K562 (cell line): ENCODE measurements around the gene VPREB1. TPM values are rescaled to one million over a fixed set of nuclear protein-coding genes. Genes with fewer than 3 reads are reported as not detected.

Source experiments
- ATAC-seq: fragments of 200-7000 bp; cut with Tn5 transposase; 3 replicates; pipeline ENCODE4 v1.9.1; 2020; ENCODE audit warnings: moderate library complexity
- BruUV-seq: library from RNA; stranded (reverse); fragments of 400-500 nt; replicated peaks from 2 replicates; lab custom pipeline; 2021; lab: Mats Ljungman, UMichigan
- CTCF ChIA-PET: fragments of 300-600 bp; formaldehyde crosslinking; extraction: SDS; loops from one replicate; lab custom pipeline; 2021; ENCODE audit warnings: low intra/inter-chr PET ratio; lab: Yijun Ruan, JAX
- POLR2A ChIA-PET: fragments of 300-600, 350-650 bp; sonication (Branson Sonifier 250); formaldehyde crosslinking; extraction: SDS; loops from one replicate; lab custom pipeline; 2021; ENCODE audit warnings: antibody characterized with exemption, inconsistent platforms; lab: Yijun Ruan, JAX
- DNase-seq, 4 experiments: peaks; one replicate each; pipeline versions ENCODE4 v3.0.0 to v3.0.0-alpha.2; 2011 to 2018; ENCODE audit warnings: low spot score in 3 of 4, mixed read lengths in 3 of 4; ENCODE audit errors: extremely low read depth in 1 of 4
- FAIRE-seq: peaks from 2 replicates; lab custom pipeline; 2011; peaks lifted over from hg19 to GRCh38; lab: Jason Lieb, UNC
- H2AFZ ChIP-seq: 2 replicates; pipeline ENCODE4 v1.6.0; 2011; ENCODE audit warnings: low read depth, low read length, control low read depth, inconsistent platforms
- H3K27ac ChIP-seq: fragments of 200-600 bp; 3 replicates; pipeline ENCODE4 v1.8.0; 2011; ENCODE audit warnings: low read depth, mild to moderate bottlenecking, control low read depth, inconsistent platforms, low read length, moderate library complexity, mixed read lengths; ENCODE audit errors: extremely low read depth
- H3K27me3 ChIP-seq, 2 experiments: fragments of 300-600 bp in 1 of 2; 2 replicates in 1 of 2; 3 replicates in 1 of 2; pipeline versions ENCODE4 v1.6.0 to v1.8.0; 2011; ENCODE audit warnings: inconsistent platforms in 2 of 2, low read length in 2 of 2, mild to moderate bottlenecking in 1 of 2, mixed read lengths in 1 of 2, moderate library complexity in 1 of 2; ENCODE audit not compliant: control insufficient read depth in 2 of 2, insufficient read depth in 2 of 2
- H3K36me3 ChIP-seq: fragments of 300-600 bp; 3 replicates; pipeline ENCODE4 v1.8.0; 2011; ENCODE audit warnings: mild to moderate bottlenecking, low read length, inconsistent platforms; ENCODE audit not compliant: control insufficient read depth, insufficient read depth
- H3K4me1 ChIP-seq, 2 experiments: fragments of 200-600 bp in 1 of 2; replicated peaks in 1 of 2; 2 replicates in 1 of 2; 3 replicates in 1 of 2; pipeline versions ENCODE4 v1.5.1 to v1.8.0; 2011; ENCODE audit warnings: inconsistent platforms in 2 of 2, low read length in 2 of 2, mild to moderate bottlenecking in 1 of 2, mixed read lengths in 1 of 2, moderate library complexity in 1 of 2; ENCODE audit not compliant: control insufficient read depth in 2 of 2, insufficient read depth in 2 of 2
- H3K4me2 ChIP-seq: 2 replicates; pipeline ENCODE4 v1.6.1; 2011; ENCODE audit warnings: low read length, control low read depth, inconsistent platforms, mixed read lengths; ENCODE audit not compliant: insufficient read depth
- H3K4me3 ChIP-seq: fragments of 200-600 bp; sonication (generic), shearing (Covaris generic); 2 replicates; pipeline ENCODE4 v1.5.1; 2016; ENCODE audit warnings: control low read depth, inconsistent platforms
- H3K79me2 ChIP-seq: fragments of 200-600 bp; 3 replicates; pipeline ENCODE4 v1.8.0; 2011; ENCODE audit warnings: low read length, inconsistent platforms; ENCODE audit not compliant: control insufficient read depth, insufficient read depth
- H3K9ac ChIP-seq, 2 experiments: 2 replicates each; pipeline versions ENCODE4 v1.6.0 to v1.6.1; 2011; ENCODE audit warnings: low read depth in 2 of 2, low read length in 2 of 2, control low read depth in 1 of 2, inconsistent platforms in 1 of 2, mild to moderate bottlenecking in 1 of 2, mixed read lengths in 1 of 2; ENCODE audit not compliant: insufficient read depth in 1 of 2
- H3K9me1 ChIP-seq: one replicate; pipeline ENCODE4 v1.6.0; 2011; ENCODE audit warnings: inconsistent platforms, mild to moderate bottlenecking, low read length, moderate library complexity; ENCODE audit not compliant: control insufficient read depth, insufficient read depth
- H3K9me3 ChIP-seq: replicated peaks from 2 replicates; pipeline ENCODE4 v1.5.1; 2011; ENCODE audit warnings: low read depth, low read length, inconsistent platforms; ENCODE audit not compliant: control insufficient read depth, insufficient read depth
- H4K20me1 ChIP-seq: replicated peaks from 2 replicates; pipeline ENCODE4 v1.6.1; 2011; ENCODE audit warnings: low read length, inconsistent platforms, mixed read lengths; ENCODE audit not compliant: control insufficient read depth, insufficient read depth
- HMG20B ChIP-seq: fragments of 250-450 bp; sonication (Bioruptor Pico); IDR thresholded peaks from 2 replicates; pipeline ENCODE4 v1.5.0; 2021; ENCODE audit warnings: mild to moderate bottlenecking
- HNRNPK ChIP-seq: fragments of 200-400 bp; formaldehyde crosslinking; IDR thresholded peaks from one replicate; pipeline ENCODE4 v1.6.1; 2018; ENCODE audit warnings: mild to moderate bottlenecking, low read depth, low read length; ENCODE audit not compliant: poor library complexity, severe bottlenecking
- SETDB1 ChIP-seq: IDR thresholded peaks from one replicate; pipeline ENCODE4 v1.6.1; 2012; ENCODE audit warnings: low read length, control low read depth, inconsistent platforms
- SIRT6 ChIP-seq: IDR thresholded peaks from one replicate; pipeline ENCODE4 v1.6.1; 2012; ENCODE audit warnings: low read depth, mild to moderate bottlenecking, control low read depth, inconsistent platforms, low read length, moderate library complexity
- SLC30A9 ChIP-seq: fragments of 250-450 bp; sonication (Bioruptor Pico); IDR thresholded peaks from 2 replicates; pipeline ENCODE4 v1.8.0; 2022; ENCODE audit warnings: mild to moderate bottlenecking, moderate library complexity
- SMC3 ChIP-seq: conservative IDR thresholded peaks from 2 replicates; pipeline ENCODE4 v1.6.1; 2011; ENCODE audit warnings: low read depth, low read length, improper control_type of control experiment; ENCODE audit not compliant: insufficient read depth
- SNRNP70 ChIP-seq: fragments of 200-400 bp; formaldehyde crosslinking; optimal IDR thresholded peaks from 2 replicates; pipeline ENCODE3; 2017; ENCODE audit warnings: low read depth, low read length
- ZNF184 ChIP-seq: sonication (generic); formaldehyde crosslinking; IDR thresholded peaks from 2 replicates; pipeline ENCODE4 v1.5.0; 2020; ENCODE audit warnings: missing genetic modification reagents
- WGBS: fragments of 100-300 bp; shearing (Covaris generic); methylation state at CpG from one replicate; pipeline ENCODE4 v1.1.6; 2016; ENCODE audit warnings: low coverage, mixed read lengths; ENCODE audit not compliant: insufficient coverage; ENCODE audit errors: missing lambda C conversion rate; 5-methylcytosine and 5-hydroxymethylcytosine counted together
- in situ Hi-C: fragments of 300-500 bp; cut with MboI; formaldehyde crosslinking; loops from 4 replicates; pipeline ENCODE4 v1.15.0; 2018; ENCODE audit warnings: inconsistent platforms, mixed read lengths
- intact Hi-C: fragments of 100-400 bp; cut with micrococcal nuclease; formaldehyde crosslinking; loops from 2 replicates; pipeline ENCODE4 v1.14.2; 2022
- polyA plus RNA-seq, 8 experiments: library from polyadenylated mRNA; depleted of rRNA in 4 of 8; stranded (reverse) in 5 of 8; unstranded in 3 of 8; fragments of >200 nt; fragmentation: Nextera tagmentation in 2 of 8; fragmentation: Illumina TruSeq in 1 of 8; extraction: Ambion mirVana in 2 of 8; extraction: Trizol in 1 of 8; gene quantifications; 2 replicates each; pipeline versions ENCODE4 v1.2.1 to v1.2.3, GENCODE V29; 2011 to 2014; ENCODE audit warnings: inconsistent platforms in 1 of 8, missing spikeins in 1 of 8
- total RNA-seq, 7 experiments: library from RNA; depleted of rRNA in 6 of 7; stranded (reverse); fragments of >200 nt in 6 of 7; fragmentation: Illumina TruSeq in 2 of 7; extraction: Trizol in 2 of 7; gene quantifications; 2 replicates each; pipeline versions ENCODE4 v1.2.1 to v1.2.3, GENCODE V29; 2011 to 2021; ENCODE audit warnings: low replicate concordance in 1 of 7
- TF ChIP-seq, protein P1 (sequence below): sonication (generic); formaldehyde crosslinking; IDR thresholded peaks from 2 replicates; pipeline ENCODE4 v1.8.0; 2022; ENCODE audit warnings: missing genetic modification reagents, mild to moderate bottlenecking, moderate library complexity, borderline replicate concordance
- TF ChIP-seq, protein P2 (sequence below): fragments of 250-450 bp; sonication (Bioruptor Pico); IDR thresholded peaks from 2 replicates; pipeline ENCODE4 v1.6.1; 2021; ENCODE audit warnings: mild to moderate bottlenecking
- TF ChIP-seq, protein P3 (sequence below): sonication (generic); formaldehyde crosslinking; IDR thresholded peaks from 2 replicates; pipeline ENCODE4 v1.8.0; 2022; ENCODE audit warnings: mild to moderate bottlenecking, missing genetic modification reagents
- TF ChIP-seq, protein P4 (sequence below), 2 experiments: fragments of 450-650 bp in 1 of 2; sonication (generic) in 1 of 2; formaldehyde crosslinking; conservative IDR thresholded peaks; 2 replicates each; pipeline versions ENCODE4 v1.4.0 to v1.8.1; 2020 to 2022; ENCODE audit warnings: mild to moderate bottlenecking in 1 of 2, missing genetic modification reagents in 1 of 2
- TF ChIP-seq, protein P5 (sequence below), 3 experiments: IDR thresholded peaks in 2 of 3; conservative IDR thresholded peaks in 1 of 3; 2 replicates each; pipeline ENCODE4 v1.5.1; 2011 to 2012; ENCODE audit warnings: low read length in 3 of 3, mild to moderate bottlenecking in 3 of 3, control low read depth in 2 of 3, improper control_type of control experiment in 1 of 3, inconsistent platforms in 1 of 3, low read depth in 1 of 3, mixed read lengths in 1 of 3, moderate library complexity in 1 of 3; ENCODE audit not compliant: insufficient read depth in 2 of 3

VPREB1 gene
- total and polyA plus RNA-seq, 9 of the 15 experiments (the other 6 are each of a cell fraction or from before 2014, with no cell fraction given) = not detected

DNA sequence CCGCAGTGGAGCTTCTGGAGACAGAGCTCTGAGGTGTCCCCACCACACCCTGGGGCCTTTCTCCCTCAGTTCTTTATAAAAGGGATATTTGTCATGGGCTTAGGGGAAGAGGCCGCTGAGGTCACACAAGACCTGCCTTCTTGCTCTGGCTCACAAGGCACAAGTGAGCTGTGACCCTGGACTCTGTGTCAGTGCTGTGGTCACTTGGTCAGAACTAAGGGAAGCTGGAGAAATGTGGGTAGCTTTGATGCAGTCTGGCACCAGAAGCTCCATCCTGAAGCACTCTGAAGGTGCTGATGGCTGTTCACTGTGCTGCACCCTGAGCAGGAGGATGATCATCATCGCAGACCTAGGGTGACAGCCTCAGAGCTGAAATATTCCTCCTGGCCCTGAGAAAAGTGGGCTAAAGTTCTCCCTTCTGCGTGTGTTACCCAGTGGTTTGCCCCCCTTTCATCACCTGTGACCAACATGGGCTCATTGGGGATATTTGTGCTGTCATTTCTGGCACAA, 28.1 kb upstream of the VPREB1 start:
- H3K9ac ChIP-seq = no peak overlapping the region
- 3% methylated on average over 4 of the region's 4 CpGs for WGBS
- peaks cover 3% of the 10 kb centered on the region for H4K20me1 ChIP-seq
- ChIA-PET POLR2A (interaction anchor here (0.6 to 3.9 kb wide), 14 partner anchors 9 to 218 kb away, joined by 3 to 33 read pairs (median 3); no protein-coding TSS in a partner anchor), CTCF (no interaction called here)
- no peak overlapping the region for H3K27ac ChIP-seq
- H3K4me2 ChIP-seq = no peak overlapping the region
- H3K27me3 ChIP-seq = peaks cover 25 to 41% of the 10 kb centered on the region in 2 experiments
- intact Hi-C loops = loop anchor here (10.0 kb wide), 1 partner anchor 648 kb away; no protein-coding TSS in a partner anchor
- H3K79me2 ChIP-seq = no peaks in the 10 kb centered on the region
- no peak overlapping the region for H2AFZ ChIP-seq
- ATAC-seq (peak; percentile 12), DNase-seq (peak in 2 of 4 experiments; percentile 49 to 52), FAIRE-seq (no peak)
- no TSS peak for BruUV-seq
- no peak overlapping the region for H3K4me3 ChIP-seq
- H3K36me3 ChIP-seq = no peaks in the 10 kb centered on the region
- 0 out of 5 replicates have a peak, but pooled peaks cover 0 to 2% of the 10 kb centered on the region in 2 experiments for H3K4me1 ChIP-seq
- H3K9me1 ChIP-seq = no peaks in the 10 kb centered on the region
- in situ Hi-C loops = loop anchor here (5.0 kb wide), 1 partner anchor 126 kb away; no protein-coding TSS in a partner anchor
- H3K9me3 ChIP-seq = no peaks in the 10 kb centered on the region
- TF ChIP-seq SNRNP70 = peak; percentile 63
- TF ChIP-seq, protein P1, sequence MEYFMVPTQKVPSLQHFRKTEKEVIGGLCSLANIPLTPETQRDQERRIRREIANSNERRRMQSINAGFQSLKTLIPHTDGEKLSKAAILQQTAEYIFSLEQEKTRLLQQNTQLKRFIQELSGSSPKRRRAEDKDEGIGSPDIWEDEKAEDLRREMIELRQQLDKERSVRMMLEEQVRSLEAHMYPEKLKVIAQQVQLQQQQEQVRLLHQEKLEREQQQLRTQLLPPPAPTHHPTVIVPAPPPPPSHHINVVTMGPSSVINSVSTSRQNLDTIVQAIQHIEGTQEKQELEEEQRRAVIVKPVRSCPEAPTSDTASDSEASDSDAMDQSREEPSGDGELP = 0 out of 2 replicates have a peak, but pooled peaks have one; percentile 4
- TF ChIP-seq HMG20B (CRISPR knock-in tag) = 0 out of 2 replicates have a peak, but pooled peaks have one; percentile 30
- TF ChIP-seq HNRNPK = no peak
- TF ChIP-seq, protein P2, sequence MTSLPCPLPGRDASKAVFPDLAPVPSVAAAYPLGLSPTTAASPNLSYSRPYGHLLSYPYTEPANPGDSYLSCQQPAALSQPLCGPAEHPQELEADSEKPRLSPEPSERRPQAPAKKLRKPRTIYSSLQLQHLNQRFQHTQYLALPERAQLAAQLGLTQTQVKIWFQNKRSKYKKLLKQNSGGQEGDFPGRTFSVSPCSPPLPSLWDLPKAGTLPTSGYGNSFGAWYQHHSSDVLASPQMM (CRISPR knock-in tag) = 0 out of 2 replicates have a peak, but pooled peaks have one; percentile 45
- TF ChIP-seq SLC30A9 (CRISPR knock-in tag) = no peak
- TF ChIP-seq ZNF184 (CRISPR knock-in tag) = peak; percentile 9; the same call in 1 of the 2 replicates
- no peak for TF ChIP-seq SMC3
- TF ChIP-seq, protein P3, sequence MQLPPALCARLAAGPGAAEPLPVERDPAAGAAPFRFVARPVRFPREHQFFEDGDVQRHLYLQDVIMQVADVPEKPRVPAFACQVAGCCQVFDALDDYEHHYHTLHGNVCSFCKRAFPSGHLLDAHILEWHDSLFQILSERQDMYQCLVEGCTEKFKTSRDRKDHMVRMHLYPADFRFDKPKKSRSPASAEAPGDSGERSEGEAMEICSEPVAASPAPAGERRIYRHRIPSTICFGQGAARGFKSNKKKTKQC = 0 out of 2 replicates have a peak, but pooled peaks have one; percentile 20
- TF ChIP-seq, protein P4, sequence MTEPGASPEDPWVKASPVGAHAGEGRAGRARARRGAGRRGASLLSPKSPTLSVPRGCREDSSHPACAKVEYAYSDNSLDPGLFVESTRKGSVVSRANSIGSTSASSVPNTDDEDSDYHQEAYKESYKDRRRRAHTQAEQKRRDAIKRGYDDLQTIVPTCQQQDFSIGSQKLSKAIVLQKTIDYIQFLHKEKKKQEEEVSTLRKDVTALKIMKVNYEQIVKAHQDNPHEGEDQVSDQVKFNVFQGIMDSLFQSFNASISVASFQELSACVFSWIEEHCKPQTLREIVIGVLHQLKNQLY (CRISPR knock-in tag; conservative IDR thresholded peaks at IDR 0.05) = peak in 1 of 2 experiments; percentile 46; a peak in 1 of 4 replicates
- TF ChIP-seq SETDB1 = peak; percentile 50
- TF ChIP-seq SIRT6 = no peak
- TF ChIP-seq, protein P5, sequence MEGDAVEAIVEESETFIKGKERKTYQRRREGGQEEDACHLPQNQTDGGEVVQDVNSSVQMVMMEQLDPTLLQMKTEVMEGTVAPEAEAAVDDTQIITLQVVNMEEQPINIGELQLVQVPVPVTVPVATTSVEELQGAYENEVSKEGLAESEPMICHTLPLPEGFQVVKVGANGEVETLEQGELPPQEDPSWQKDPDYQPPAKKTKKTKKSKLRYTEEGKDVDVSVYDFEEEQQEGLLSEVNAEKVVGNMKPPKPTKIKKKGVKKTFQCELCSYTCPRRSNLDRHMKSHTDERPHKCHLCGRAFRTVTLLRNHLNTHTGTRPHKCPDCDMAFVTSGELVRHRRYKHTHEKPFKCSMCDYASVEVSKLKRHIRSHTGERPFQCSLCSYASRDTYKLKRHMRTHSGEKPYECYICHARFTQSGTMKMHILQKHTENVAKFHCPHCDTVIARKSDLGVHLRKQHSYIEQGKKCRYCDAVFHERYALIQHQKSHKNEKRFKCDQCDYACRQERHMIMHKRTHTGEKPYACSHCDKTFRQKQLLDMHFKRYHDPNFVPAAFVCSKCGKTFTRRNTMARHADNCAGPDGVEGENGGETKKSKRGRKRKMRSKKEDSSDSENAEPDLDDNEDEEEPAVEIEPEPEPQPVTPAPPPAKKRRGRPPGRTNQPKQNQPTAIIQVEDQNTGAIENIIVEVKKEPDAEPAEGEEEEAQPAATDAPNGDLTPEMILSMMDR (IDR thresholded peaks at IDR 0.05 in 2 of 3, conservative IDR thresholded peaks at IDR 0.05 in 1 of 3; ENCODE audit: insufficient read depth in 2 of 3, low read depth in 1 of 3, low read length in 3 of 3) = peak in 1 of 3 experiments; percentile 0; a peak in 1 of 6 replicates
